GM20431 (cell line): ENCODE measurements around the gene RGS9.

ENCODE experiments used
- in situ Hi-C: fragments of 300-500 bp; cut with MseI, MboI; formaldehyde crosslinking; loops from one replicate; pipeline ENCODE4 v1.15.0; 2020; ENCODE audit warnings: low sequenced_read_pairs; ENCODE audit not compliant: unreplicated experiment

Gene RGS9

GRCh38 chr17:65231662-65232335 is 94.6 kb downstream of the RGS9 start:
- in situ Hi-C loops: no loop called here

- in situ Hi-C loops: no loop called here
Observed at GRCh38 chr17:65235284-65235683, 98.1 kb downstream of the RGS9 start.

- in situ Hi-C loops: no loop called here
Observed at GRCh38 chr17:65236321-65236720, 99.2 kb downstream of the RGS9 start.

- in situ Hi-C loops: no loop called here
Observed at GRCh38 chr17:65243838-65244625, 106.9 kb downstream of the RGS9 start.

GRCh38 chr17:65246252-65246651 is 109.1 kb downstream of the RGS9 start:
- in situ Hi-C loops: no loop called here

GRCh38 chr17:65249774-65250173 is 112.6 kb downstream of the RGS9 start:
- in situ Hi-C loops: no loop called here

- in situ Hi-C loops: no loop called here
Observed at GRCh38 chr17:65254166-65254565, 117.0 kb downstream of the RGS9 start.

GRCh38 chr17:65259281-65259680 is 122.1 kb downstream of the RGS9 start:
- in situ Hi-C loops: no loop called here

- in situ Hi-C loops: no loop called here
Observed at GRCh38 chr17:65259696-65260485, 122.7 kb downstream of the RGS9 start.

- in situ Hi-C loops: no loop called here
Observed at GRCh38 chr17:65260626-65261025, 123.5 kb downstream of the RGS9 start.

- in situ Hi-C loops: no loop called here
Observed at GRCh38 chr17:65261152-65261551, 124.0 kb downstream of the RGS9 start.

GRCh38 chr17:65261682-65262636 is 124.8 kb downstream of the RGS9 start:
- in situ Hi-C loops: no loop called here

GRCh38 chr17:65265276-65265675 is 128.1 kb downstream of the RGS9 start:
- in situ Hi-C loops: no loop called here

GRCh38 chr17:65268832-65269231 is 131.7 kb downstream of the RGS9 start:
- in situ Hi-C loops: no loop called here

GRCh38 chr17:65270499-65271253 is 133.5 kb downstream of the RGS9 start:
- in situ Hi-C loops: no loop called here

- in situ Hi-C loops: no loop called here
Observed at GRCh38 chr17:65271296-65271695, 134.1 kb downstream of the RGS9 start.
